ENCODE results near the gene TMEM121.

DNA sequence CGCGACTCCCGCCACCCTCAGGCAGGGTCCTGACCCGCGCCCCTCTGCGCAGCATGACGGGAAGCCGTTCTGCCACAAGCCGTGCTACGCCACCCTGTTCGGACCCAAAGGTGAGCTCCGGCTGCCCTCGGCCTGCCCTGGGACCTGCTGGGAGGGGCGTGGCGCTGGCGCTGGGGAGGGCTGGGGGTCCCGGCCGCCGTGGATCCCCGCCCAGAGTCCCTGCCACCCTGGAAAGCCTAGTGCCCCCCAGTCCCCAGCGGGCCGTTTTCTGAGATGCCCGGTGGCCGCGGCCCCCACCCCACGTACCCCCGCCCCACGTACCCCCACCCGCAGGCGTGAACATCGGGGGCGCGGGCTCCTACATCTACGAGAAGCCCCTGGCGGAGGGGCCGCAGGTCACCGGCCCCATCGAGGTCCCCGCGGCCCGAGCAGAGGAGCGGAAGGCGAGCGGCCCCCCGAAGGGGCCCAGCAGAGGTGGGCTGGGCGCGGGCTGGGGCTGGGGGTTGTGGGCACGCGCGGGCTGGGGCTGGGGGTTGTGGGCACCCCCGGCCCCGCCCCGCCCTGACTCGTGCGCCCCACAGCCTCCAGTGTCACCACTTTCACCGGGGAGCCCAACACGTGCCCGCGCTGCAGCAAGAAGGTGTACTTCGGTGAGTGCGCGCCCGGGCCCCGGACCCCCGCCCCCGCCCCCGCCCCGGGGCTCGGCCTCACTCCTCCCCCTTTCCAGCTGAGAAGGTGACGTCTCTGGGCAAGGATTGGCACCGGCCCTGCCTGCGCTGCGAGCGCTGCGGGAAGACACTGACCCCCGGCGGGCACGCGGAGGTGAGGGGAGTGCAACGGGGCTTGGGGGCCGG is 47.8 kb upstream of the TMEM121 start:
- TF ChIP-seq, protein P1, sequence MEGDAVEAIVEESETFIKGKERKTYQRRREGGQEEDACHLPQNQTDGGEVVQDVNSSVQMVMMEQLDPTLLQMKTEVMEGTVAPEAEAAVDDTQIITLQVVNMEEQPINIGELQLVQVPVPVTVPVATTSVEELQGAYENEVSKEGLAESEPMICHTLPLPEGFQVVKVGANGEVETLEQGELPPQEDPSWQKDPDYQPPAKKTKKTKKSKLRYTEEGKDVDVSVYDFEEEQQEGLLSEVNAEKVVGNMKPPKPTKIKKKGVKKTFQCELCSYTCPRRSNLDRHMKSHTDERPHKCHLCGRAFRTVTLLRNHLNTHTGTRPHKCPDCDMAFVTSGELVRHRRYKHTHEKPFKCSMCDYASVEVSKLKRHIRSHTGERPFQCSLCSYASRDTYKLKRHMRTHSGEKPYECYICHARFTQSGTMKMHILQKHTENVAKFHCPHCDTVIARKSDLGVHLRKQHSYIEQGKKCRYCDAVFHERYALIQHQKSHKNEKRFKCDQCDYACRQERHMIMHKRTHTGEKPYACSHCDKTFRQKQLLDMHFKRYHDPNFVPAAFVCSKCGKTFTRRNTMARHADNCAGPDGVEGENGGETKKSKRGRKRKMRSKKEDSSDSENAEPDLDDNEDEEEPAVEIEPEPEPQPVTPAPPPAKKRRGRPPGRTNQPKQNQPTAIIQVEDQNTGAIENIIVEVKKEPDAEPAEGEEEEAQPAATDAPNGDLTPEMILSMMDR (IDR thresholded peaks at IDR 0.05; ENCODE audit: low read depth, low read length) = no peak
- TF ChIP-seq EZH2phosphoT487 (IDR thresholded peaks at IDR 0.05; ENCODE audit: low read depth) = no peak

Measured in OCI-LY3 (cell line).